ENCODE measurements around the gene COMMD9.
A peak's percentile ranks its signal among the peaks of the same experiment; 100 is the strongest.
"Not testable (repeated sequence)": the region's sequence is repeated elsewhere in the genome, so short reads cannot be mapped to it uniquely, and the experiment has no call there.

The COMMD9 gene

GRCh38 chr11:36289226-36289852 is at the start of gene COMMD9:
TSS of gene COMMD9 (minus strand) at chr11:36289424. CDS start at chr11:36289412, 12 bp downstream.
- peak; percentile 81 to 94 (median 92) for DNase-seq

- DNase-seq = no peak
Observed at GRCh38 chr11:36333897-36334296, 44.7 kb upstream of the COMMD9 start.

DNA sequence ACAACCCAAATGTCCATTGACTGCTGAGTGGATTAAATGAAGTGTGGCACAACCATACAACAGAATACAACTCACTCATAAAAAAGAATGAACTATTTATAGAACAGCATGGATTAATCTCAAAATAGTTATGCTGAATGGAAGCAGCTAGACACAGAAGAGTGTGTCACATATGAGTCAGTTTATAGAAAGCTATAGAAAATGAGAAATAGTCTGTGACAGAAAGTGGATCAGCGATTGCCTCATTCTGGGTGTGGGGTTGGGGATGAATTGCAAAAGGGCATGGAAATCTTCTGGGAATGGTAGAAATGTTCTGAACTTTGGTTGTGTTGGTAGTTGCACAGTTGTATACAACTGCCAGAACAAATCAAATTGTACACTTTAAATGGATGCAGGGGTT is 44.2 kb upstream of the COMMD9 start:
- no peak for DNase-seq

- no peak for DNase-seq
Observed at GRCh38 chr11:36330411-36330810, 41.2 kb upstream of the COMMD9 start.

- no peak for DNase-seq
Observed at GRCh38 chr11:36328966-36329673, 39.9 kb upstream of the COMMD9 start.

GRCh38 chr11:36326524-36327419 is 37.5 kb upstream of the COMMD9 start:
- DNase-seq = no peak

DNA sequence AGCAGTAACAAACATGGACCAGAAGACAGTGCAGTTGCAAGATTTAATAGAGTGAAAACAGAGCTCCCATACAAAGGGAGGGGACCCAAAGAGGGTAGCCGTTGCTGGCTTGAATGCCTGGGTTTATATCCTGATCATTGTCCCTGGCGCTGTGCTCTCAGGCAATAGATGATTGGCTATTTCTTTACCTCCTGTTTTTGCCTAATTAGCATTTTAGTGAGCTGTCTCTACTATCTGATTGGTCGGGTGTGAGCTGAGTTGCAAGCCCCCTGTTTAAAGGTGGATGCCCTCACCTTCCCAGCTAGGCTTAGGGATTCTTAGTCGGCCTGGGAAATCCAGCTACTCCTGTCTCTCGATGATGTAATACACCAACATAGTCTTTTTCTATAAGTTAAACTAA is 36.2 kb upstream of the COMMD9 start:
- DNase-seq = not testable (repeated sequence)

DNA sequence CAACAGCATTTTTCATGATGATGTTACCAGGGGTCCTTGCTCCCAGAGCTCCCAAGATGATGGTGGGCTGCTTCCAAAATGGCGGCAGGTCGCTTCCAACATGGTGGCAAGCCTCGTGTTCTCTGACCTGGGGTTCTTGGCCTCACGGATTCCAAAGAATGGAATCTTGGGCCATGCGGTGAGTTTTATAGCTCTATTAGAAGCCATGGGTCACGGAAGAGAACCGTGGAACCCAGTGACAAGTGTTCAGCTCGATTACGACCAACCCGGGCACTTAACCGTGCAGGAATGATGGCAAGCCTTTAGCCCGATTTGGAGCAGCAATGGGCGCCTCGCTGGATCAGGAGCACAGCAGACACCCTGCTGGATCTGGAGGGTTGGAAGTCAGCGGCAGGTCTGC is 35.7 kb upstream of the COMMD9 start:
- DNase-seq = not testable (repeated sequence)

DNA sequence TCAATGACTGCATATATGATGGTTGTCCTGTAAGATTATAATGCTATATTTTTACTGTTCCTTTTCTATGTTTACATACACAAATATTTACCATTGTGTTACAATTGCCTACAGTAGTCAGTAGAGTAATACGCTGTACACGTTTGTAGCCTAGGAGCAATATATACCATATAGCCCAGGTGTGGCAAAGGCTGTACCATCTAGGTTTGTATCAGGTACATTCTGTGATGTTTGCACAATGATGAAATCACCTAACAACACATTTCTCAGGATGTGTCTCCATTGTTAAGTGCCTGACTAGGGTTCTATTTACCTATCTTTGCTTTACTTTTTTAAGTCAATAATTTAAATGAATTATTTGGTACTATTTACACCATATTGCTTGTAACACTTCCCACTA is 28.8 kb upstream of the COMMD9 start:
- DNase-seq = no peak

GRCh38 chr11:36316049-36316448 is 26.8 kb upstream of the COMMD9 start:
- DNase-seq = no peak

DNA sequence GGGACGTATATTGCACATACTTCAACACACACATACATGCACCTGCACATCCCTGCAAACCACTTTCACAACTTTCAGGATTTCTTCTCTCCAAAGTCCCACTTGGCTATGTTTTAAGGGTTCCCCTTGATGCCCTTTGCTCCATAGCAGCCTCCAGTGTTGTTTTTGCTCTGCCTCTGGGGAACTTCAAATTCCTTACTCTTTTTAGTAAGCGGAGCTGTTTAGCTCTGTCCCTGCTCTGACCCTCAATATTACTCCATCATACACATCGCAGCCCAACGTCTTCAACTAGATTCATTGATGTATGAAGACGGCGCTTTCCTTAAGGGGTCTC is 25.2 kb upstream of the COMMD9 start:
- no peak for DNase-seq

DNA sequence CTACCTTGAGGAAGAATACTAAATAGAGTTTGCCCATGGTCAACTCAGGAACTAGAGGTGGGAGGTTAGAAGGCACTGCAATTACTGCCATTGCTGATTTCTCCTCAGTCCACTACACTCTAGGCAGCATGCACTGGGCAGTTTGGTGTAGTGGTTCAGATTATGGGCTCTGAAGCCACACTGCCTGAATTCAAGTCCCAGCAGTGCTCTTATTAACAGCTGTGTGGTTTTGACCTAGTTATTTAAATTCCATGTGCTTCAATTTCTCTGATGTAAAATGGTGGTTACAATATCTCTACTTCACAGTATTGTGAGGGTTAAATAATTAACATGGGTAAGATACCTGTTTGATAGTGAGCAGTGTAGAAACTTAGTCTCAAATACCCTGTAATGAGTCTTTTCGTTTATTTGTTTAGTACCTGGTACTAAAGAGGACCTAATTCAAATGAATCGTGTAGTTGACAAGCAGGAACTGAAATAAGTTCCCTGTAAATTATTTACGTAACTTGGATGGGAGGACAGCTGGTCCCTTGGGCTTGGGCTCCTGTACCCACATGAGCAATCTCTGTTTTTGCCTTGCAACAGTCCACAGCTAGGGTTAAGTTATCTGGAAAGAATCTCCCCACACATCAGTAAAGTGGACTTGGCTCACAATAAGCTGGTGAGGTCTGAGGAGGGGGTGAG is 24.7 kb upstream of the COMMD9 start:
- DNase-seq = no peak

DNA sequence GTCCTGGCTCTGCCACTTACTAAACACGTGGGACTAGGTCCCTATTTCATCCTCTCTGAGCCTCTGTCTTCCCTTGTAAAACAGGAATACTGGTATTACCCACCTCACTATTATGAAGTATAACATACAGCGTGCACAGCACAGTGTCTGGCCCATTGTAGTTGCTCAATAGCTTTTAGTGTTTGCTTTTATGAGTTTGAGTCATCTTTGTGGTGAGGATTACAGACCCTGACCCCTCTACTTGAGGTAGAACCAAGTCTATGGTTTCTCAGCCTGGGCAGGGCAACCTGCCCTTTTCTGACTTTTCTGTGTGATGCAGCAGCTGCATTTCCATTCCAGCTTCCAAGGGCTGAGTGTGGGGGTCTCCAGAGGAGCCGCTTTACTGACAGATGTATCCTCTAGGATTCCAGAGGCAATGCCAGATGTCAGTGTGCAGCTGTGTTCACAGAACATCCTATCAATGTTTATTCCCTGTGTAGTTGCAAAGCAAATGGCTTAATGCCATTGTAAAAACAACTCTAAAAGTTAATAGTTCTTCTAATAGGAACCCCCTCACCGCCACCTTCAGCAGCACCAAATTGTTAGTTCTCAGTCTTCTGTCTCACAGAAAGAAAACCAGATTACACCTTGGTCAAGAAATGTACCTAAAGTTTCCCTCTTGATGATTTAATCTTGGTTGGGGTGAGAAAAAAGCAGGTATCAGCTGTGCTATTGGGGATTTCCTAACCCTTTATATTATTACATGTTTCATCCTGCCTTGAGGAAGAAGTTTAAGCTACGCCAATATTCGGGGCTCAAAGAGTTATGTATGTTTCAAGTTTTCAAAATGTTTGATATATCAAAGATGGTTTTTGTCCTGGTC is 23.6 kb upstream of the COMMD9 start:
- DNase-seq = no peak

- DNase-seq = no peak
Observed at GRCh38 chr11:36311926-36312595, 22.8 kb upstream of the COMMD9 start.

GRCh38 chr11:36309779-36310178 is 20.6 kb upstream of the COMMD9 start:
- no peak for DNase-seq

DNA sequence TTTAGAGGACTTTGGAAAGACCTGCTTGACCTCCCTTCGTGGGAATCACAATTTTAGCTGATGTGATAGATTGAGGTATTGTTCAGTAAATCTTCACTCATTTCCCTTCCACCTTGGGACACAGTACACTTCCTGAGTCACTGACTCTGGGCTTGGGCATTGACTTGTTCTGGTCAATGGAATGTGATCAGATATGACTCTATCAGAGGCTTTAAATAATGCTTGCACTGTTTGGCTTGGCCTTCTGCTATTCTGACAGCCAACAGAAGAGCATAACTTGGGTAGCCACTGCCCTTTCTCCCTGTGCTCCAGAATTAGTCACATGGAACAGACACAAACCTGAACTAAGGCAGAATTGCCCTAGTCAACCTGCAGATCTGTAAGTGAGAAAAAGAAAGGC is 19.4 kb upstream of the COMMD9 start:
- no peak for DNase-seq

DNA sequence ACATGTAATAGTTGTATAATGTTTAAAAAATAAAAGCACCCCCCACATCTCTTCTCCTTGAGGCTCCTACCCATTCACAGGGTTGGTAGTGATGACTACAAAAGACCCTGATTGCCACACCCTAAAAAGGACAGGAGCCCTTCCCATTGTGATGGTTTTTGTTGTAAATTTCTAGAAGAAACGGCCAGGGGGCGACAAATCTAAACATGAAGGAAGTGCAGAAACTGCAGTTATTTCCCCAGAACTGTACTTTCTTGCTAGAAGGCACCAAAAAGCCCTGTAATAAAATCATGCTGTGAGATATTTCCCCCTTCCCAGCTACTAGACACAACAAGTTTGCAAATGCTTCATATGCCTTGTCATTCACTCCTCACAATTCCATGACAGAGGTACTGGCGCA is 17.7 kb upstream of the COMMD9 start:
- no peak for DNase-seq

GRCh38 chr11:36305047-36305446 is 15.8 kb upstream of the COMMD9 start:
- DNase-seq = no peak

- no peak for DNase-seq
Observed at GRCh38 chr11:36304351-36304750, 15.1 kb upstream of the COMMD9 start.

GRCh38 chr11:36300650-36301049 is 11.4 kb upstream of the COMMD9 start:
- peak in 10 of 14 donors; percentile 13 to 73 (median 25) for DNase-seq

- no peak for DNase-seq
Observed at GRCh38 chr11:36296884-36297543, 7.8 kb upstream of the COMMD9 start.

All from C1 segment of cervical spinal cord (tissue), 14 donors.